ENCODE results near the gene MFAP2.

DNA sequence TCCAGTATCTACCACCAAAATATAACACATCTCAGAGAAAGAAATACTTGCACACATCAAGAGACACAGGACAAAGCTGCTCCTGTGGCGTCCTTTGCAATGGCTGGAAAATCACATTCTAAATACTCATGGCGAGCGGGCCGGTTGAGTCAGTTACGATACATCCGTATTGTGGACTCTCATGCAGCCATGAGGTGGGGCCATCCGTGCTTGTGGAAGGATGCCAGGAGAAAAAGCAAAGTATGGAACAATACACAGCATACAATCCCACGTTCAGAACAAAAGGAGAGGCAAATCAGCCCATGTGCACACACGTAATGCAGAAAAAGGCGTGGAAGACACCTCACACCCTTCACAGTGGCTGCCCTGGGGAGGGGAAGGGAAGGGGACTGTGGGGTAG is 18.2 kb upstream of the MFAP2 start:
- TF ChIP-seq POLR2A (IDR thresholded peaks at IDR 0.05) (no peak), CTCF (IDR thresholded peaks at IDR 0.05) (no peak), POLR2AphosphoS5 (IDR thresholded peaks at IDR 0.05) (no peak), EP300 (IDR thresholded peaks at IDR 0.05; ENCODE audit: low read depth) (no peak)
